ENCODE data around the gene ZFP42.

The ZFP42 gene

DNA sequence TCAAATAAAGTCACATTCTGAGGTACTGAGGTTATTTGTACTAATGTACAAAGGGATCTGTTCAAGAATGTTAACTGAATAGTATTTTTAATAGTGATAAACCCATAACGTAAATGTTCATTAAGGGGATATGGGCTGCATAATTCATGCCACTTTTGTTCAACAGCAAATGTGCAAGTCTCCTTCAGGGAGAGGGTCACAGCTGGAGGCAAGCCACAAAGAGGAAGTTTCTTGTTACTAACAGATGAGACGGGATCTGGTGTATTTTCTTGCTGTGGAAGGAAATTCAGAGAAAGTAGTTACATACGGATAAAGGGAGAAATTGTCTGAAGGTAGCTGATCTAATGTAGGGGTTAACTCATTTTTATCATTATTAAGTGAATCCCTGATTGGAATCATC lies 10.0 kb downstream of the ZFP42 start:
- no peak for DNase-seq (ENCODE audit: low spot score)
- Mint-ChIP-seq H3K36me3 (ENCODE audit: low read depth) (no peaks in the 10 kb centered on the region), H3K4me1 (ENCODE audit: low read depth) (no peaks in the 10 kb centered on the region), H3K27ac (no peak overlapping the region), H3K27me3 (ENCODE audit: low read depth) (no peaks in the 10 kb centered on the region), H3K9me3 (peaks cover 34% of the 10 kb centered on the region), H3K4me3 (no peak overlapping the region)

DNA sequence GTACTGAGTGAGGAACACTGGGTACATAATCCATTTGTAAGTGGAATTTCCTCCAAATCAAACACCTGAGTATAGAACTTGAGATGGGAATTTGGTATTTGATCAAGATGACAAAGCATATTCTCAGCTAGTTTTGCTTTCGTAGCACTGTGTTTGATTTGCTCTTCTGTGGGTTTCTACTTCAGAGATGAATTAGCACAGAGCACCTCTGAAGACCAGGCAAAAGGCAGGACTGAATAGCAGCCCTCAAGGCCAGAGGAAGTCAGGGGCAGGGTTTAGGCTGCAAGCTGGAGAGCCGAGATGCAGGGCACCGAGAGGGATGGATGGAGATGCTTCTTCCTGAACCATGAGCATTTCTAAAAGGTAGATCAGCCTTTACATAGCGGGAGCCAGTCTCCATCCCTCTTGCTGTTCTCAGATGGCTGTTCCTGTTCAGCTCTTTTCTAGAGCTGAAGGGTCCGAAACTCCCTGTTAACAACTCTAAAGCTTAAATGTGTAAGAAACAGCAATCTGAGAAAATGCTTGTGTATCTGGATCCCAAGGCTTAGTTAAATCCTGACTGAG lies 10.8 kb downstream of the ZFP42 start:
- DNase-seq (ENCODE audit: low spot score): no peak
- Mint-ChIP-seq H3K4me3 (no peak overlapping the region), H3K4me1 (ENCODE audit: low read depth) (no peaks in the 10 kb centered on the region), H3K27me3 (ENCODE audit: low read depth) (no peaks in the 10 kb centered on the region), H3K36me3 (ENCODE audit: low read depth) (no peaks in the 10 kb centered on the region), H3K27ac (no peak overlapping the region), H3K9me3 (peaks cover 34% of the 10 kb centered on the region)

- DNase-seq (ENCODE audit: low spot score): no peak
- Mint-ChIP-seq H3K27me3 (ENCODE audit: low read depth) (no peaks in the 10 kb centered on the region), H3K4me1 (ENCODE audit: low read depth) (no peaks in the 10 kb centered on the region), H3K27ac (no peak overlapping the region), H3K36me3 (ENCODE audit: low read depth) (no peaks in the 10 kb centered on the region), H3K4me3 (no peak overlapping the region), H3K9me3 (peaks cover 29% of the 10 kb centered on the region)
Observed at GRCh38 chr4:188008377-188008776, 12.8 kb downstream of the ZFP42 start.

GRCh38 chr4:188012426-188012945 lies 16.9 kb downstream of the ZFP42 start:
- DNase-seq (ENCODE audit: low spot score): no peak
- Mint-ChIP-seq H3K36me3 (ENCODE audit: low read depth) (no peaks in the 10 kb centered on the region), H3K4me3 (no peak overlapping the region), H3K4me1 (ENCODE audit: low read depth) (no peaks in the 10 kb centered on the region), H3K9me3 (peaks cover 44% of the 10 kb centered on the region), H3K27me3 (ENCODE audit: low read depth) (no peaks in the 10 kb centered on the region), H3K27ac (no peak overlapping the region)

DNA sequence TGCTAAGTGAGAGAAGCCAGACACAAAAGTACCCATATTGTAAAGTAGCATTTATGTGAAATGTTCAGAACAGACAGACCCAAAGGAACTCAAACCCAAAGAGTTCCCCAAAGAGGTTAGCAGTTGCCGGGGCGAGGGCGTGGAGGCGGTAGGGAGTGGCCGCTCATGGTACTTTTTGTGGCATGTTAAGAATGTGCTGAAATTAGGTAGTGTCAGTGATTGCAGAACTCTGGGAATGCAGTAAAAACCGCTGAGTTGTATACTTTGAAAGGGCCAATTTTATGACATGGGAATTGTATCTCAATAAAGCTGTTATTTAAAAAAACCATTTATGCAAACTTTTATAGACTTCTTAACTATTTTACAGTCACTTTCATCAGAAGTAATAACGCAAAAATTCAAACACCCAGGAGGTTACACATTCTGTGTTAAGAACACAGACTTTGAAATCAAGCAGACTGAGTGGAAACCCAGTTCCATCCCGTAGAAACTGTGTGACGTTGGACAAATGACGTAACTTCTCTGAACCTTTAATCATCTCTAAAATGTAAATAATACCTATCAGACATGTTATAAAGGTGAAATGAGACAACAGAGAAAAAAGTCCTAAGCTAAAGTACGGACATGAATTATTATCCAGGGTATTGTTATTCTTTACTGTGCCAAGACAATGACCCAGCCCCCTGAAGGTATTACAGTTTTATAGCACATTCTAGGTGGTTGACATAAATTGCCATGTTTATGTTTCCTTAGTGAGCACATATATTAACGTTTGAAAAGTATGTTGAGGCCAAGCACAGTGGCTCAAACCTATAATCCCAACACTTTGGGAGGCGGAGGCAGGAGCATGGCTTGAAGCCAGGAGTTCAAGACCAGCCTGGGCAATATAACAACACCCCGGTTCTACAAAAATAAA lies 19.7 kb downstream of the ZFP42 start:
- no peak for DNase-seq (ENCODE audit: low spot score)
- H3K36me3 Mint-ChIP-seq (ENCODE audit: low read depth): no peaks in the 10 kb centered on the region
- H3K27me3 Mint-ChIP-seq (ENCODE audit: low read depth): no peaks in the 10 kb centered on the region
- H3K9me3 Mint-ChIP-seq: peaks cover 29% of the 10 kb centered on the region
- no peak overlapping the region for H3K27ac Mint-ChIP-seq
- no peak overlapping the region for H3K4me3 Mint-ChIP-seq
- H3K4me1 Mint-ChIP-seq (ENCODE audit: low read depth): no peaks in the 10 kb centered on the region

DNA sequence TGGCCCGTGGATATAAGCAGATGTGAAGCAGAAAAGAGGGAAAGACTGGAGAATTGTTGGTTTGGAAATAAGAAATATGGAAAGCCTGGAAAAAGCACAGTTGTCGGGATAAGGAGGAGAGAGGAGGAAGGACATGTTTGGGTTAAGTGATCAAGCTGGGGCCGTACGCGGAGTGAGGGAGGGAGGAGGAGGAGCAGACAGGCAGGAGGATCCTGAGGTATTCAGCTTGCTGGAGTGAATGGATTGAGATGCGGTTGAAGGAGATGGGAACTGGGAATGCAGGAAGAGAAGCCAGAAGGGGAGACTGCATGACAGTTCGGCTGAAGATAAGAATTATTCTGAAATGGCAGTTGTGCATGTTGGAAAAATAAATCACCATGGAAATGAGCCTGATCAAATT lies 21.2 kb downstream of the ZFP42 start:
- H3K4me3 Mint-ChIP-seq: no peak overlapping the region
- no peak overlapping the region for H3K27ac Mint-ChIP-seq
- no peaks in the 10 kb centered on the region for H3K4me1 Mint-ChIP-seq (ENCODE audit: low read depth)
- no peaks in the 10 kb centered on the region for H3K36me3 Mint-ChIP-seq (ENCODE audit: low read depth)
- peaks cover 29% of the 10 kb centered on the region for H3K9me3 Mint-ChIP-seq
- no peak for DNase-seq (ENCODE audit: low spot score)
- H3K27me3 Mint-ChIP-seq (ENCODE audit: low read depth): no peaks in the 10 kb centered on the region

GRCh38 chr4:188018262-188018661 lies 22.7 kb downstream of the ZFP42 start:
- no peaks in the 10 kb centered on the region for H3K27me3 Mint-ChIP-seq (ENCODE audit: low read depth)
- no peak overlapping the region for H3K4me3 Mint-ChIP-seq
- H3K27ac Mint-ChIP-seq: no peak overlapping the region
- no peak for DNase-seq (ENCODE audit: low spot score)
- no peaks in the 10 kb centered on the region for H3K36me3 Mint-ChIP-seq (ENCODE audit: low read depth)
- no peaks in the 10 kb centered on the region for H3K4me1 Mint-ChIP-seq (ENCODE audit: low read depth)
- H3K9me3 Mint-ChIP-seq: peaks cover 36% of the 10 kb centered on the region

GRCh38 chr4:188021548-188022249 lies 26.1 kb downstream of the ZFP42 start:
- H3K27ac Mint-ChIP-seq: no peak overlapping the region
- no peak overlapping the region for H3K4me3 Mint-ChIP-seq
- H3K27me3 Mint-ChIP-seq (ENCODE audit: low read depth): no peaks in the 10 kb centered on the region
- no peaks in the 10 kb centered on the region for H3K36me3 Mint-ChIP-seq (ENCODE audit: low read depth)
- DNase-seq (ENCODE audit: low spot score): no peak
- H3K4me1 Mint-ChIP-seq (ENCODE audit: low read depth): no peaks in the 10 kb centered on the region
- H3K9me3 Mint-ChIP-seq: peaks cover 22% of the 10 kb centered on the region

GRCh38 chr4:188023682-188024081 lies 28.1 kb downstream of the ZFP42 start:
- no peaks in the 10 kb centered on the region for H3K4me1 Mint-ChIP-seq (ENCODE audit: low read depth)
- no peak for DNase-seq (ENCODE audit: low spot score)
- H3K36me3 Mint-ChIP-seq (ENCODE audit: low read depth): no peaks in the 10 kb centered on the region
- H3K27me3 Mint-ChIP-seq (ENCODE audit: low read depth): no peaks in the 10 kb centered on the region
- H3K27ac Mint-ChIP-seq: no peak overlapping the region
- H3K4me3 Mint-ChIP-seq: no peak overlapping the region
- peaks cover 25% of the 10 kb centered on the region for H3K9me3 Mint-ChIP-seq

- H3K4me1 Mint-ChIP-seq (ENCODE audit: low read depth): no peaks in the 10 kb centered on the region
- H3K27ac Mint-ChIP-seq: no peak overlapping the region
- H3K27me3 Mint-ChIP-seq (ENCODE audit: low read depth): no peaks in the 10 kb centered on the region
- DNase-seq (ENCODE audit: low spot score): no peak
- H3K4me3 Mint-ChIP-seq: no peak overlapping the region
- no peaks in the 10 kb centered on the region for H3K36me3 Mint-ChIP-seq (ENCODE audit: low read depth)
- peaks cover 32% of the 10 kb centered on the region for H3K9me3 Mint-ChIP-seq
Observed at GRCh38 chr4:188025476-188025875, 29.9 kb downstream of the ZFP42 start.

DNA sequence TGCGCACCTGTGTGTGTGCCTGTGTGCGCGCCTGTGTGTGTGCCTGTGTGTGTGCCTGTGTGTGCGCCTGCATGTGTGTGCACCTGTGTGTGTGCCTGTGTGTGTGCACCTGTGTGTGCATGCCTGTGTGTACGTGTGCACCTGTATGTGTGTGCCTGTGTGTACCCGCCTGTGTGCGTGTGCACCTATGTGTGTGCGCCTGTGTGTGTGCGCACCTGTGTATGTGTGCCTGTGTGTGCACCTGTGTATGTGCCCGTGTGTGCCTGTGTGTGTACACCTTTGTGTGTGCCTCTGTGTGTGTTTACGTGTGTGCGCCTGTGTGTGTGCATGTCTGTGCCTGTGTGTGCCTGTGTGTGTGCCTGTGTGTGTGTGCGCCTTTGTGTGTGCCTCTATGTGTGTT lies 33.5 kb downstream of the ZFP42 start:
- H3K9me3 Mint-ChIP-seq: peaks cover 36% of the 10 kb centered on the region
- no peaks in the 10 kb centered on the region for H3K36me3 Mint-ChIP-seq (ENCODE audit: low read depth)
- DNase-seq (ENCODE audit: low spot score): no peak
- no peak overlapping the region for H3K27ac Mint-ChIP-seq
- H3K4me3 Mint-ChIP-seq: no peak overlapping the region
- no peaks in the 10 kb centered on the region for H3K27me3 Mint-ChIP-seq (ENCODE audit: low read depth)
- no peaks in the 10 kb centered on the region for H3K4me1 Mint-ChIP-seq (ENCODE audit: low read depth)

- H3K36me3 Mint-ChIP-seq (ENCODE audit: low read depth): no peaks in the 10 kb centered on the region
- H3K9me3 Mint-ChIP-seq: peaks cover 36% of the 10 kb centered on the region
- H3K27ac Mint-ChIP-seq: no peak overlapping the region
- H3K4me3 Mint-ChIP-seq: no peak overlapping the region
- no peaks in the 10 kb centered on the region for H3K4me1 Mint-ChIP-seq (ENCODE audit: low read depth)
- no peak for DNase-seq (ENCODE audit: low spot score)
- H3K27me3 Mint-ChIP-seq (ENCODE audit: low read depth): no peaks in the 10 kb centered on the region
Observed at GRCh38 chr4:188030401-188030800, 34.8 kb downstream of the ZFP42 start.

- H3K4me1 Mint-ChIP-seq (ENCODE audit: low read depth): no peaks in the 10 kb centered on the region
- no peak overlapping the region for H3K4me3 Mint-ChIP-seq
- no peak overlapping the region for H3K27ac Mint-ChIP-seq
- no peak for DNase-seq (ENCODE audit: low spot score)
- no peaks in the 10 kb centered on the region for H3K27me3 Mint-ChIP-seq (ENCODE audit: low read depth)
- H3K9me3 Mint-ChIP-seq: peaks cover 35% of the 10 kb centered on the region
- no peaks in the 10 kb centered on the region for H3K36me3 Mint-ChIP-seq (ENCODE audit: low read depth)
Observed at GRCh38 chr4:188031751-188032150, 36.2 kb downstream of the ZFP42 start.

DNA sequence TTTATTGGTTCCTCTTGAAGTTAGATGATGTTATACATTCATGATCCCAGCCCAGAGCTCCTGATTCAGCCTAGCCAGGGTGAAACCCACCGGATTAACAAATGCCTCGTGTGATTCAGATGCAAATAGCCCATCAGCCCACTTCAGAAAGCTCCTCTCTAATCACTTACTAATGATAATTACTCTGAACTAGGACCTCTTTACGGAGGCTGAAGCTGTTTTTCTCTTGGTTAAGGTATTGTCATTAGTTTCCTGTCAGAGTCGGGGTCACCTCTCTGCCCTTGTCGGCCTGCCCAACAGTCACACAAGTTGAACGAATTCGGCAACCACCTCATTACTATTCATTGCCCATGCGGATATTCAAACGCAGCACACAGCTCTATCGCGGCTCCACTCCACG lies 36.6 kb downstream of the ZFP42 start:
- Mint-ChIP-seq H3K36me3 (ENCODE audit: low read depth) (no peaks in the 10 kb centered on the region), H3K27ac (no peak overlapping the region), H3K4me1 (ENCODE audit: low read depth) (no peaks in the 10 kb centered on the region), H3K9me3 (peaks cover 32% of the 10 kb centered on the region), H3K4me3 (no peak overlapping the region), H3K27me3 (ENCODE audit: low read depth) (no peaks in the 10 kb centered on the region)
- no peak for DNase-seq (ENCODE audit: low spot score)

Measured in T-helper 2 cell treated with Interferon-gamma antibody and Interleukin-4, amounts not matched to agents 5 μg/mL and 100 μg/mL, for 36 hours (primary cell).